Natural killer cell (primary cell): ENCODE results near the gene UQCC2. TPM values are rescaled to one million over a fixed set of nuclear protein-coding genes. Genes with fewer than 3 reads are reported as not detected.

ENCODE experiments used
- ATAC-seq, 3 donors: fragments of 150-1000 bp in 2 of 3; fragments of 200-7000 bp in 1 of 3; cut with Tn5 transposase; 1 replicate in 1 of 3; 2 replicates in 2 of 3; pipeline ENCODE4 v1.10.0; 2021; ENCODE audit warnings: mild to moderate bottlenecking in 2 of 3, moderate library complexity in 2 of 3
- DNase-seq, 2 donors: peaks; one replicate each; pipeline versions ENCODE4 v3.0.0 to v3.0.0-alpha.2; 2013 to 2021; ENCODE audit warnings: mixed read lengths in 1 of 2
- H3K27ac ChIP-seq: one replicate; pipeline ENCODE4 v1.5.1; 2013; ENCODE audit warnings: mild to moderate bottlenecking, low read length
- H3K27me3 ChIP-seq: one replicate; pipeline ENCODE4 v1.6.1; 2013; ENCODE audit warnings: low read length; ENCODE audit not compliant: control insufficient read depth, insufficient read depth
- H3K36me3 ChIP-seq: one replicate; pipeline ENCODE4 v1.6.1; 2013; ENCODE audit warnings: low read length; ENCODE audit not compliant: control insufficient read depth, insufficient read depth
- H3K4me1 ChIP-seq: one replicate; pipeline ENCODE4 v1.6.1; 2013; ENCODE audit warnings: low read length; ENCODE audit not compliant: control insufficient read depth, insufficient read depth
- H3K4me3 ChIP-seq: one replicate; pipeline ENCODE4 v1.5.1; 2013; ENCODE audit warnings: low read length
- H3K9me3 ChIP-seq: one replicate; pipeline ENCODE4 v1.6.1; 2013; ENCODE audit warnings: low read length; ENCODE audit not compliant: control insufficient read depth, insufficient read depth
- H3K27ac Mint-ChIP-seq, 2 donors: one replicate each; pipeline ENCODE4 v1.8.0; 2022; ENCODE audit warnings: mild to moderate bottlenecking in 2 of 2, mixed read lengths in 2 of 2, moderate library complexity in 1 of 2
- H3K27me3 Mint-ChIP-seq, 2 donors: one replicate each; pipeline ENCODE4 v1.8.0; 2022; ENCODE audit warnings: low read depth in 2 of 2, mixed read lengths in 2 of 2
- H3K36me3 Mint-ChIP-seq: one replicate; pipeline ENCODE4 v1.8.0; 2022; ENCODE audit warnings: mixed read lengths
- H3K4me1 Mint-ChIP-seq, 2 donors: one replicate each; pipeline ENCODE4 v1.8.0; 2022; ENCODE audit warnings: mixed read lengths in 2 of 2
- H3K4me3 Mint-ChIP-seq: one replicate; pipeline ENCODE4 v1.8.0; 2022; ENCODE audit warnings: mild to moderate bottlenecking, moderate library complexity, mixed read lengths
- H3K9me3 Mint-ChIP-seq, 2 donors: one replicate each; pipeline ENCODE4 v1.8.0; 2022; ENCODE audit warnings: mixed read lengths in 2 of 2
- WGBS: methylation state at CpG from one replicate; pipeline ENCODE4 v1.1.7; 2013; ENCODE audit warnings: missing lambda C conversion rate; ENCODE audit not compliant: insufficient coverage; 5-methylcytosine and 5-hydroxymethylcytosine counted together
- intact Hi-C: fragments of 100-400 bp; cut with micrococcal nuclease; formaldehyde crosslinking; loops from one replicate; pipeline ENCODE4 v1.14.2; 2022
- total RNA-seq, 4 donors: library from RNA; stranded (reverse); fragments of 120-200 nt in 1 of 4; gene quantifications; one replicate each; pipeline versions ENCODE4 v1.2.3 to v1.2.4, GENCODE V29; 2013 to 2022
- TF ChIP-seq, protein P1 (sequence below): fragments of 200-600 bp; IDR thresholded peaks from one replicate; pipeline ENCODE4 v1.8.0; 2022; ENCODE audit warnings: antibody characterized with exemption

UQCC2 gene
- total RNA-seq, 3 donors from 2014 or later (not counting 1 experiment from before 2014, with no cell fraction given): 15.8 to 19.6 (median 16.5) TPM

DNA sequence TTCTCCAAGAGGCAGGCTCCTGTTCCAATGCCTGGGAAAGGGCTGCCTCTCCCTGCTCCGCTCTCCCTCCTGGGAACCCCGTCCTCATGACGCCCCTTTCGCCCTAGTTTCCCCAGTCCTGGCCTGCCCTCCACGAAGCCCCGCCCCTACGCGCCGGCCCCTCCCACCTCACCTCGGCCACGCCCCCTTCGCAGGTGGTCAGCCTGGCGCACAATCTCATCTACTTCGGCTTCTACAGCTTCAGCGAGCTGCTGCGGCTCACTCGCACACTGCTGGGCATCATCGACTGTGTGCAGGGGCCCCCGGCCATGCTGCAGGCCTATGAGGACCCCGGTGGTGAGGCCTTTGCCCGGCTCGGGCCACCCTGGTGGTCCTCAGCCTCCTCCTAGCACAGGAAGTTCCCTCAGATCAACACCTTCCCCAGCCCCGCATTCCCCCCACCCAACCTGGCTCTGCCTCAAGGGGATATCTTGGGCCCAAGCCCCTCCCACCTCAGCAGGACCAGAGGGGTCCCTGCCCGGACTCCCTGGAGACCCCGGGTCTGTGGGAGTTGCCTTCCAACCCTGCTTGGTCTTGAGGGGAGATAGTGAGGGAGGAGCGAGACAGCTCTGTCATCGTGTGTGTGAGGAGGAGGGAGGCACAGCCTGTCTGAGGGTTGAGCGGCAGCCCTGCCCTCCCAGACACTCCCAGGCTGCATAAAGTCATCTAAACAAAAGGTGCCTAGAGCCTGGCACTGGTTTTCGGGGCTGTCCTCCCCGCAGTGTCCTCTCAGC is 40.3 kb downstream of the UQCC2 start:
- no peaks in the 10 kb centered on the region for H3K36me3 Mint-ChIP-seq
- no peaks in the 10 kb centered on the region for H3K9me3 Mint-ChIP-seq
- Histone ChIP-seq H3K4me3 (no peak overlapping the region), H3K27ac (no peak overlapping the region), H3K4me1 (no peaks in the 10 kb centered on the region), H3K27me3 (no peaks in the 10 kb centered on the region), H3K36me3 (peaks cover 81% of the 10 kb centered on the region), H3K9me3 (no peaks in the 10 kb centered on the region)
- TF ChIP-seq, protein P1, sequence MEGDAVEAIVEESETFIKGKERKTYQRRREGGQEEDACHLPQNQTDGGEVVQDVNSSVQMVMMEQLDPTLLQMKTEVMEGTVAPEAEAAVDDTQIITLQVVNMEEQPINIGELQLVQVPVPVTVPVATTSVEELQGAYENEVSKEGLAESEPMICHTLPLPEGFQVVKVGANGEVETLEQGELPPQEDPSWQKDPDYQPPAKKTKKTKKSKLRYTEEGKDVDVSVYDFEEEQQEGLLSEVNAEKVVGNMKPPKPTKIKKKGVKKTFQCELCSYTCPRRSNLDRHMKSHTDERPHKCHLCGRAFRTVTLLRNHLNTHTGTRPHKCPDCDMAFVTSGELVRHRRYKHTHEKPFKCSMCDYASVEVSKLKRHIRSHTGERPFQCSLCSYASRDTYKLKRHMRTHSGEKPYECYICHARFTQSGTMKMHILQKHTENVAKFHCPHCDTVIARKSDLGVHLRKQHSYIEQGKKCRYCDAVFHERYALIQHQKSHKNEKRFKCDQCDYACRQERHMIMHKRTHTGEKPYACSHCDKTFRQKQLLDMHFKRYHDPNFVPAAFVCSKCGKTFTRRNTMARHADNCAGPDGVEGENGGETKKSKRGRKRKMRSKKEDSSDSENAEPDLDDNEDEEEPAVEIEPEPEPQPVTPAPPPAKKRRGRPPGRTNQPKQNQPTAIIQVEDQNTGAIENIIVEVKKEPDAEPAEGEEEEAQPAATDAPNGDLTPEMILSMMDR: no peak
- H3K4me3 Mint-ChIP-seq: no peak overlapping the region
- H3K27me3 Mint-ChIP-seq: no peaks in the 10 kb centered on the region
- no peak for ATAC-seq
- no peaks in the 10 kb centered on the region for H3K4me1 Mint-ChIP-seq
- DNase-seq: no peak
- no peak overlapping the region for H3K27ac Mint-ChIP-seq
- 92% methylated on average over 30 of the region's 30 CpGs for WGBS
- intact Hi-C loops: no loop called here

DNA sequence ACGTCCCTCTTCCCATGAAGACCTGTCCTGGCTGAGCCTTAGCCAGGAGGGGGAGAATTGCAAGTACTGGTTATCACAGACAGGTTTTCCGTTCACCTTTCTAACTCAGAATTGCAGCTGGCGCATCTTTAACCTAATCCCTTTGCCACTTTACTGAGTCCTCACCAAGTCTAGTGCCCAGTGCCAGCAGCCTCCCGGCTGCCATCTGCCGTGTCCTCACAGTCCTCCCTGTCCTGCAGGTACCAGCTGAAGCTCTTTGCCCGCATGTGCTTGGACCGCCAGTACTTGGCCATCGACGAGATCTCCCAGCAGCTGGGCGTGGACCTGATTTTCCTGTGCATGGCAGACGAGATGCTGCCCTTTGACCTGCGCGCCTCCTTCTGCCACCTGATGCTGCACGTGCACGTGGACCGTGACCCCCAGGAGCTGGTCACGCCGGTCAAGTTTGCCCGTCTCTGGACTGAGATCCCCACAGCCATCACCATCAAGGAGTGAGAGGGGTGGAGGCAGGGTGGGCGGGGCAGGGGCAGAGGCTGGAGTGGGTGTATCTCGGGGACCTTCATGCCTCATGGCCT is 41.3 kb downstream of the UQCC2 start:
- ATAC-seq: no peak
- Mint-ChIP-seq H3K4me1 (no peaks in the 10 kb centered on the region), H3K27ac (no peak overlapping the region), H3K36me3 (no peaks in the 10 kb centered on the region), H3K9me3 (no peaks in the 10 kb centered on the region), H3K4me3 (no peak overlapping the region), H3K27me3 (no peaks in the 10 kb centered on the region)
- Histone ChIP-seq H3K4me3 (no peak overlapping the region), H3K27me3 (no peaks in the 10 kb centered on the region), H3K27ac (no peak overlapping the region), H3K4me1 (no peaks in the 10 kb centered on the region), H3K9me3 (no peaks in the 10 kb centered on the region), H3K36me3 (peaks cover 81% of the 10 kb centered on the region)
- intact Hi-C loops: no loop called here
- TF ChIP-seq, protein P1: no peak
- no peak for DNase-seq
- 97% methylated on average over 18 of the region's 21 CpGs for WGBS

DNA sequence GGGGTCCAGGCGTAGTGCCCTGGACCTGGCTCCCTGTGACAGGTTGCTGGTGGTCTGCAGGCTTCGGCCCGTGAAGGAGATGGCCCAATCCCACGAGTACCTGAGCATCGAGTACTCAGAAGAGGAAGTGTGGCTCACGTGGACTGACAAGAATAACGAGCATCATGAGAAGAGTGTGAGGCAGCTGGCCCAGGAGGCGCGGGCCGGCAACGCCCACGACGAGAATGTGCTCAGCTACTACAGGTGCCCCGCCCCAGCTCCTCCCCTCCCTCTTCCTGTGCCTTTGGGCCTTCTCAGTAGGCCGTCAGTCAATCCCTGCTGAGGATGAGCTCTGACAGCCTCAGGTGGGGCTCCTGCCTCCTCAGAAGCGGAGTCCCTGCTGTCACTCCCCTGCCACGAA is 42.6 kb downstream of the UQCC2 start:
- ATAC-seq (peak in 1 of 3 donors; percentile 35), DNase-seq (peak in 1 of 2 donors; percentile 75)
- intact Hi-C loops: no loop called here
- Histone ChIP-seq H3K36me3 (peaks cover 81% of the 10 kb centered on the region), H3K27me3 (no peaks in the 10 kb centered on the region), H3K9me3 (no peaks in the 10 kb centered on the region), H3K27ac (no peak overlapping the region), H3K4me3 (no peak overlapping the region), H3K4me1 (no peaks in the 10 kb centered on the region)
- Mint-ChIP-seq H3K9me3 (no peaks in the 10 kb centered on the region), H3K27me3 (no peaks in the 10 kb centered on the region), H3K4me3 (no peak overlapping the region), H3K36me3 (no peaks in the 10 kb centered on the region), H3K4me1 (no peaks in the 10 kb centered on the region), H3K27ac (no peak overlapping the region)
- 72% methylated on average over 17 of the region's 17 CpGs for WGBS
- TF ChIP-seq, protein P1: no peak
